ENCODE measurements around the gene SLC25A23.
A peak's percentile ranks its signal among the peaks of the same experiment; 100 is the strongest.

Gene SLC25A23

GRCh38 chr19:6424939-6425731 lies 34.5 kb downstream of the SLC25A23 start:
- peak; percentile 100 for DNase-seq

GRCh38 chr19:6424195-6424938 lies 35.2 kb downstream of the SLC25A23 start, which contains the start of gene KHSRP:
TSS of gene KHSRP (minus strand) at chr19:6424811. CDS start at chr19:6424701, 110 bp downstream.
- peak; percentile 13 for DNase-seq

- peak; percentile 60 for DNase-seq
Observed at GRCh38 chr19:6423499-6424194, 35.9 kb downstream of the SLC25A23 start.

- no peak for DNase-seq
Observed at GRCh38 chr19:6421075-6422014, 38.2 kb downstream of the SLC25A23 start.

GRCh38 chr19:6418562-6418932 lies 41.0 kb downstream of the SLC25A23 start:
- no peak for DNase-seq

- peak; percentile 11 for DNase-seq
Observed at GRCh38 chr19:6417713-6418561, 41.7 kb downstream of the SLC25A23 start.

- no peak for DNase-seq
Observed at GRCh38 chr19:6416658-6417405, 42.8 kb downstream of the SLC25A23 start.

GRCh38 chr19:6415591-6416190 lies 43.9 kb downstream of the SLC25A23 start:
- no peak for DNase-seq

GRCh38 chr19:6414793-6415590 lies 44.6 kb downstream of the SLC25A23 start:
- DNase-seq, result no peak

- DNase-seq, result no peak
Observed at GRCh38 chr19:6413721-6414643, 45.6 kb downstream of the SLC25A23 start.

- no peak for DNase-seq
Observed at GRCh38 chr19:6413291-6413690, 46.3 kb downstream of the SLC25A23 start.

- DNase-seq, result no peak
Observed at GRCh38 chr19:6412447-6413091, 47.0 kb downstream of the SLC25A23 start.

- no peak for DNase-seq
Observed at GRCh38 chr19:6412061-6412446, 47.5 kb downstream of the SLC25A23 start.

- no peak for DNase-seq
Observed at GRCh38 chr19:6409346-6409745, 50.2 kb downstream of the SLC25A23 start.

GRCh38 chr19:6406401-6406800 lies 53.2 kb downstream of the SLC25A23 start:
- DNase-seq, result no peak

- DNase-seq, result peak; percentile 54
Observed at GRCh38 chr19:6402837-6403608, 56.6 kb downstream of the SLC25A23 start.

- no peak for DNase-seq
Observed at GRCh38 chr19:6402058-6402457, 57.5 kb downstream of the SLC25A23 start.
